T-helper 1 cell treated with Interleukin-12 subunit alpha and Interleukin-12 subunit beta and Interleukin-4 antibody, amounts not matched to agents 30 μg/mL and 1 μg/mL, for 36 hours (primary cell): ENCODE results near the gene TYSND1.

Experiments used
- H3K27ac Mint-ChIP-seq: one replicate; pipeline ENCODE4 v1.8.0; 2021; ENCODE audit warnings: mild to moderate bottlenecking, mixed read lengths
- H3K27me3 Mint-ChIP-seq: one replicate; pipeline ENCODE4 v1.8.0; 2021; ENCODE audit warnings: low read depth, mixed read lengths
- H3K36me3 Mint-ChIP-seq: one replicate; pipeline ENCODE4 v1.8.0; 2021; ENCODE audit warnings: low read depth, mixed read lengths
- H3K4me1 Mint-ChIP-seq: one replicate; pipeline ENCODE4 v1.8.0; 2021; ENCODE audit warnings: low read depth, mixed read lengths
- H3K4me3 Mint-ChIP-seq: one replicate; pipeline ENCODE4 v1.8.0; 2021; ENCODE audit warnings: mild to moderate bottlenecking, moderate library complexity, mixed read lengths
- H3K9me3 Mint-ChIP-seq: one replicate; pipeline ENCODE4 v1.8.0; 2021; ENCODE audit warnings: mixed read lengths

TYSND1 gene

GRCh38 chr10:70155255-70155838, 8.8 kb upstream of the TYSND1 start:
- Mint-ChIP-seq H3K36me3 (peaks cover 57% of the 10 kb centered on the region), H3K4me3 (no peak overlapping the region), H3K4me1 (no peaks in the 10 kb centered on the region), H3K27ac (no peak overlapping the region), H3K27me3 (no peaks in the 10 kb centered on the region), H3K9me3 (no peaks in the 10 kb centered on the region)

- H3K27me3 Mint-ChIP-seq = no peaks in the 10 kb centered on the region
- H3K27ac Mint-ChIP-seq = no peak overlapping the region
- H3K4me3 Mint-ChIP-seq = no peak overlapping the region
- no peaks in the 10 kb centered on the region for H3K9me3 Mint-ChIP-seq
- H3K36me3 Mint-ChIP-seq = peaks cover 28% of the 10 kb centered on the region
- H3K4me1 Mint-ChIP-seq = peaks cover 10% of the 10 kb centered on the region
Measured at GRCh38 chr10:70148516-70148915, 2.0 kb upstream of the TYSND1 start.

- Mint-ChIP-seq H3K4me1 (peaks cover 10% of the 10 kb centered on the region), H3K9me3 (no peaks in the 10 kb centered on the region), H3K4me3 (no peak overlapping the region), H3K27ac (peak overlapping the region; percentile 92), H3K36me3 (peaks cover 18% of the 10 kb centered on the region), H3K27me3 (no peaks in the 10 kb centered on the region)
Measured at GRCh38 chr10:70147259-70147625, 742 bp upstream of the TYSND1 start.

DNA sequence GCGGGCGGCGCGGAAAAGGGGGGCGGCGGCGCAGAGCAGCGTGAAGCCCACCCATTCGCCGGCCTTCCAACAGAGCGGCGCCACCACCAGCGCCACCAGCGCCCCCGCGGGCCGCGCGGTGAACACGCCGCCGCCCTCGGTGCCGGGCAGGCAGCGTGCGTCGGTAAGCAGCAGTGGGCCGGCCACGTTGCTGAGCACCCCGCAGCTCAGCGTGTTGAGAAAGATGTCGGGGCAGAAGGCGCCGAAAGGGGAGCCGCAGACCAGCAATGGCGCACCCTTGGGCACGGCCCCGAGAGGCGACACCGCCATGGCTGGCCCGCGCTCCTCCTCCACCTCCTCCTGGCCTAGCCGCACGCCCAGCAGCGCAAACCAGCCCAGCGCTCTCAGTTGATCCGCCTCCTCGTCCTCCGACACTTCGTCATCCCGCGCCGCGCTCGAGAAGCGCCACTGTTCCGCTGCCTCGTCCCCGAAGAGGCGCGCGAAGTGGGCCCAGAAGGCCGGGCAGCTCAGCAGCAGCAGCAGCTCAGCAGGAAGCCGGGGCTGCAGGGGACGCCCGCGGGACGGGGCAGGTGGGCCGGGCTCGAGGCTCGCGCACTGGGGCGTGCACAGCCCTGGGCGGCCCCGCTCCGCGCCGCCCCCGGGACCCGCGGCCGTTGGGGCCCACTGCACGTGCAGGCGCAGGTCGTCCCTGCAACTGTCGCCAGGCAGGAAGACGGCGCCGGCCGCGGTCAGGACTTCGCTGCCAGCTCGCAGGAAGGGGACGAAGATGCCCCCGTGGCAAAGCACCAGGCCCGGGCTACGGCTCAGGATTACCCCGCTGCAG, 623 bp downstream of the TYSND1 start:
- Mint-ChIP-seq H3K4me3 (peak overlapping the region; percentile 91), H3K36me3 (peaks cover 10% of the 10 kb centered on the region), H3K27me3 (no peaks in the 10 kb centered on the region), H3K9me3 (no peaks in the 10 kb centered on the region), H3K27ac (peak overlapping the region; percentile 96), H3K4me1 (peaks cover 10% of the 10 kb centered on the region)

DNA sequence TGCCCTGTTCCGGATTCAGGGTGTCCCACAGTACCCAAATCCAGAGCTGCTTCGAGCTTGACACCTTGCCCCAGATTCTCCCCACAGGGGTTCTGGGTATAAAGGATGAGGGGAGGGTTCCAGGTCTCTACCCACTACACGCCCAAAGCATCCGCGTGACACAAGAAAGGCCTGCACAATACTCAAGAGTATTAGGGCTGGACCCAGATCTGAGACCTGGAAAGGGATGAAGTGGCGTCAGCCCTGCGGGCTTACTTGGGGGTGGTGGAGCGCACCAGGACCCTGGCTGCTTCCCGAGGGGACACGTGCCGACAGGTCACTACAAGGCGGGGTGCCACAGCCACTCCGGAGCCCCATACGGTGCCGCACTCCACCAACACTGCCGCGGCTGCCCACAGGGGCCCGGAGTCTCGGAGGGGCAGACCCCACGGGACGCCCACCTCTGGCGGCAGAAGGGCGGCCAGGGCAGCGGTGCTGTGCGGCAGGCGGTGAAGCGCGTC, 1.3 kb downstream of the TYSND1 start:
- no peaks in the 10 kb centered on the region for H3K27me3 Mint-ChIP-seq
- H3K36me3 Mint-ChIP-seq = peaks cover 7% of the 10 kb centered on the region
- peaks cover 10% of the 10 kb centered on the region for H3K4me1 Mint-ChIP-seq
- H3K9me3 Mint-ChIP-seq = no peaks in the 10 kb centered on the region
- H3K4me3 Mint-ChIP-seq = peak overlapping the region; percentile 72
- H3K27ac Mint-ChIP-seq = peak overlapping the region; percentile 76

DNA sequence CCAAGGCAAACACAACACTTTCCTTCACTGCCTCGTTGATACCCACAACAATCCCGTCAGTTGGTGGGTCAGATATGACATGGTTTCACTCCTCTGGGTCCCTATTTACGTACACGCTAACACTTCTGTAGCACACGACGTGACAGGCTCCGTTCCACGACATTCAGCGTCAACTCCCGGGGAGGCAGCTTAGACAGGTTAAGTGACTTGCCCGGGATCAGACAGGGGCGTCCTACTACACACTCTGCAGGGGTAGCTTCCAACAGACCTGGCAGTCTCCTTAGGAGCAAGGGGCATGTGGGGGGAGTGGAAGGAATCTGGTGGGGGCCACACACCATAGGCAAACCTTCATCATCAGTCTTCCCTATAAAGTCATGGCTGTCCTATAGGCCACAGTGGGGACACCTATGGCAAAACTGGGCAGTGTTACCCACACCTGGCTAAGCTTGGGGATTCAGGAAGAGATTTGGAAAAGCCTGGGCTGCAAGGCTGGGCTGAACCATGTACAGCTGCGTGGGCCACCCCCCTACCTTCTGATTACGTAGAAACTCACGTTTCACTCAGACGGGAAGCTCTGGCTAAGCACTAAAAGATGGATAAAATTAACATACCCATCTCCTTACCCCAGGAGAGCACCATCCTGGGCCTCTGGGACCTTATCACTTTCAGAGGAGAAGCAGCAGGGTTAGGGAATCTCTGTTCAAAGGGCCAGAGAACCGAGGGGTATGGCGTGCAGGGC, 2.0 kb downstream of the TYSND1 start:
- H3K27ac Mint-ChIP-seq = peak overlapping the region; percentile 52

GRCh38 chr10:70142555-70142954, 3.9 kb downstream of the TYSND1 start:
- Mint-ChIP-seq H3K27ac (no peak overlapping the region), H3K27me3 (no peaks in the 10 kb centered on the region), H3K9me3 (no peaks in the 10 kb centered on the region), H3K4me3 (no peak overlapping the region), H3K36me3 (no peaks in the 10 kb centered on the region), H3K4me1 (peaks cover 8% of the 10 kb centered on the region)

More for the DNA sequence above, 2.0 kb downstream of the TYSND1 start:
- no peaks in the 10 kb centered on the region for H3K27me3 Mint-ChIP-seq
- peak overlapping the region; percentile 72 for H3K4me3 Mint-ChIP-seq
- H3K4me1 Mint-ChIP-seq = peaks cover 10% of the 10 kb centered on the region
- H3K36me3 Mint-ChIP-seq = peaks cover 2% of the 10 kb centered on the region
- no peaks in the 10 kb centered on the region for H3K9me3 Mint-ChIP-seq

DNA sequence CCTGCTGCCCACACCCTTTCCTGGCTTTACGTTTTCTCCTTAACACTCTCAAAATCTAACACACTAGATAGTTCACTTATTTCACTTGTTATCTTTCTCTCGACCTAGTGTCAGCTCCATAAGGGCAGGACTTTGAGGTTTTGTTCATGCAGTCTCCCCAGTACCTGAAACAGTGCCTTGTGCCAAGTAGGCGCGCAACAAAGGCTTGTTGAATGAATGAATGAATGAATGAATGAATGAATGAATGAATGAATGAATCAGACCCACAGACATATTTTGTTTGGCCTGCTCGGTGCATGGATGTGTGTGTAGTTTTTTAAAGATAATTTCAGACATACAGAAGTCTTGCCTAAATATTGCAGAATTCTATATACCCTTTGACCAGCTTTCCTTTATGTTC, 6.2 kb downstream of the TYSND1 start:
- Mint-ChIP-seq H3K4me3 (no peak overlapping the region), H3K27me3 (no peaks in the 10 kb centered on the region), H3K27ac (no peak overlapping the region), H3K4me1 (peaks cover 7% of the 10 kb centered on the region), H3K9me3 (no peaks in the 10 kb centered on the region), H3K36me3 (peaks cover 2% of the 10 kb centered on the region)

- Mint-ChIP-seq H3K36me3 (peaks cover 2% of the 10 kb centered on the region), H3K27ac (no peak overlapping the region), H3K9me3 (no peaks in the 10 kb centered on the region), H3K27me3 (no peaks in the 10 kb centered on the region), H3K4me3 (no peak overlapping the region), H3K4me1 (peaks cover 7% of the 10 kb centered on the region)
Measured at GRCh38 chr10:70139997-70140250, 6.6 kb downstream of the TYSND1 start.

DNA sequence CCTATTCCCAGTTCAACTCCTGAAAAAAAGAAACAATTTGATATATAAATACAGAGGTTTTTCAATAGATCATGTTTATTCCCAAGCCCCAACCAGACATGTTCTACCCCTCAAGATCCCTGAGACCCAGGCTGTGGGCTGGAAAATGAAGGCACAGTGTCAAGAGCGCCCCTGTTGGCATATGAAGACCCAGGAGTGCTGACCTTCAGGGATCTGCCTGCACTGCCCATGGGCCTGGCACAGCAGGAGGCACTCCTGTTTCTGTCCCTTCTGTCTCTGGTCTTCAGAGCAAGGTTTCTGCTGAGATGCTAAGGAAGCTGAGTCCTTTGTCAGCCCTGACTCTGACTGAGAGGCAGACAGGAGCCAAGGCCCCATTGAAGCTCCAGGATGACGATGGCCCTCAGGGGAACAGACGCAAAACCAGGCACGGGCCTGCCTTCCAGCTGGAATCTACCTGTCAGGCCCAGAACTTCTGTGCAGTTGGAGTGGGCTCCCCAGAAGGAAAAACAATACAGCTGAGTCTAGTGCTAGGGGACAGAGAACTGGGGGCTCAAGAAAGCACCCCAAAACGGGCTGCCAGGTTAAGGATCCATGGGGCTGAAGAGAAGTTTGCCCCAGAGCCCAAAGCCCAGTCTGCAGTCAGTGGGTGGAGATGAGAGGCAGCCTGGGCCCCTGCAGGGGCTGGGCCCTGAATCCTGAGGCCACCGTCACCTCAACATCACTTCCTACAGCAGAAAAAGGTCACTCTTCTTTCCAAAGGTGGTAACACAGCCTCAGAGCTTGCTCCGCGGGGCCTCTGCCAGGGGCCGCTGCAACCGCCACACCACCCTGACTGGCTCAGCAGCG, 7.1 kb downstream of the TYSND1 start:
- Mint-ChIP-seq H3K36me3 (peaks cover 2% of the 10 kb centered on the region), H3K27ac (no peak overlapping the region), H3K4me1 (peaks cover 4% of the 10 kb centered on the region), H3K9me3 (no peaks in the 10 kb centered on the region), H3K27me3 (no peaks in the 10 kb centered on the region), H3K4me3 (no peak overlapping the region)

GRCh38 chr10:70137927-70138883, 8.3 kb downstream of the TYSND1 start:
- Mint-ChIP-seq H3K27ac (no peak overlapping the region), H3K27me3 (no peaks in the 10 kb centered on the region)

GRCh38 chr10:70137135-70137534, 9.4 kb downstream of the TYSND1 start:
- no peak overlapping the region for H3K27ac Mint-ChIP-seq
- peaks cover 2% of the 10 kb centered on the region for H3K36me3 Mint-ChIP-seq
- H3K9me3 Mint-ChIP-seq = no peaks in the 10 kb centered on the region
- no peak overlapping the region for H3K4me3 Mint-ChIP-seq
- no peaks in the 10 kb centered on the region for H3K27me3 Mint-ChIP-seq
- peaks cover 8% of the 10 kb centered on the region for H3K4me1 Mint-ChIP-seq

More at GRCh38 chr10:70137927-70138883, 8.3 kb downstream of the TYSND1 start:
- H3K4me1 Mint-ChIP-seq = peaks cover 2% of the 10 kb centered on the region
- H3K36me3 Mint-ChIP-seq = peaks cover 2% of the 10 kb centered on the region
- H3K4me3 Mint-ChIP-seq = no peak overlapping the region
- H3K9me3 Mint-ChIP-seq = no peaks in the 10 kb centered on the region

DNA sequence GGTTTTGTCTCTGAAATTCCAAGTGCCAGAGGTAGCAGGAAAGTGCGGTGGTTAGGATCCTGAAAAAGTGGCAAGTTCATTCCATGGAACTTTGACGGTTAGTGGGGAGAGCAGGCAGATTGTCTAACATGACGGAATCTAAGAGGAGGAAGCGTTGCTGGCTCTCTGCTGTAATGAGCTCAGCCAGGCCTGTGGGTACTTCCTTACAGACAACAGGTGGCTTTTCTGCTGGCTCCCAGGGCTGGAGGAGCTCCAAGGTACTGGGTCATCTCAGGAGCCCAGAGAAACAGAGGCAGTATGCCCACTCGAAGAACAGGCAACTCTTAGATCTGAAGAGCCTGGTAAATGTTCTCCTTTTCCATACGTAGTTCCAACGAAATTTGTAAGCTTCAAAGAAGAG, 10.8 kb downstream of the TYSND1 start:
- Mint-ChIP-seq H3K27ac (no peak overlapping the region), H3K27me3 (no peaks in the 10 kb centered on the region), H3K9me3 (no peaks in the 10 kb centered on the region), H3K4me1 (peaks cover 10% of the 10 kb centered on the region), H3K36me3 (peaks cover 2% of the 10 kb centered on the region), H3K4me3 (no peak overlapping the region)
